Panc1 (cell line): ENCODE measurements around the gene CSE1L. TPM values are rescaled to one million over a fixed set of nuclear protein-coding genes. Genes with fewer than 3 reads are reported as not detected.
A peak's percentile ranks its signal among the peaks of the same experiment; 100 is the strongest.
"Not testable (repeated sequence)": the region's sequence is repeated elsewhere in the genome, so short reads cannot be mapped to it uniquely, and the experiment has no call there.

Experiments used
- ATAC-seq: fragments of 200-7000 bp; cut with Tn5 transposase; 2 replicates; pipeline ENCODE4 v1.9.1; 2020; ENCODE audit warnings: mild to moderate bottlenecking, moderate library complexity
- BruUV-seq: library from RNA; stranded (reverse); fragments of 400-500 nt; replicated peaks from 2 replicates; lab custom pipeline; 2021; lab: Mats Ljungman, UMichigan
- CTCF ChIA-PET: fragments of 300-600 bp; sonication (Branson Sonifier 250); formaldehyde crosslinking; loops from one replicate; lab custom pipeline; 2022; ENCODE audit warnings: antibody characterized with exemption; lab: Charles Lee
- POLR2A ChIA-PET: fragments of 300-600 bp; sonication (Branson Sonifier 250); formaldehyde crosslinking; loops from one replicate; lab custom pipeline; 2022; ENCODE audit warnings: antibody characterized with exemption; lab: Charles Lee
- DNase-seq: peaks from one replicate; pipeline ENCODE4 v3.0.0-alpha.2; 2010; ENCODE audit warnings: low read depth, low spot score
- H3K27ac ChIP-seq: 2 replicates; pipeline ENCODE4 v1.5.1; 2011; ENCODE audit warnings: mild to moderate bottlenecking, low read length, inconsistent platforms
- H3K27me3 ChIP-seq: fragments of 200-500 bp; sonication (Bioruptor generic); 2 replicates; pipeline ENCODE4 v1.6.0; 2014; ENCODE audit warnings: low read length, inconsistent platforms; ENCODE audit not compliant: control insufficient read depth, insufficient read depth
- H3K36me3 ChIP-seq: fragments of 200-500 bp; sonication (Bioruptor generic); 2 replicates; pipeline ENCODE4 v1.5.1; 2014; ENCODE audit warnings: inconsistent platforms, mild to moderate bottlenecking, low read length, moderate library complexity; ENCODE audit not compliant: control insufficient read depth, insufficient read depth
- H3K4me1 ChIP-seq: 2 replicates; pipeline ENCODE4 v1.5.1; 2011; ENCODE audit warnings: inconsistent platforms, mild to moderate bottlenecking, low read length, moderate library complexity; ENCODE audit not compliant: control insufficient read depth, insufficient read depth
- H3K4me3 ChIP-seq, 2 experiments: 2 replicates each; pipeline ENCODE4 v1.5.1; 2011 to 2012; ENCODE audit warnings: low read depth in 2 of 2, low read length in 2 of 2, mild to moderate bottlenecking in 2 of 2, inconsistent platforms in 1 of 2, moderate library complexity in 1 of 2
- H3K9me3 ChIP-seq: fragments of 200-500 bp; sonication (Bioruptor generic); 2 replicates; pipeline ENCODE4 v1.5.1; 2014; ENCODE audit warnings: low read depth, mild to moderate bottlenecking, inconsistent platforms, low read length, moderate library complexity; ENCODE audit not compliant: control insufficient read depth, insufficient read depth
- CTCF ChIP-seq: fragments of 450-650 bp; IDR thresholded peaks from 2 replicates; pipeline ENCODE4 v1.5.1; 2017; ENCODE audit warnings: mild to moderate bottlenecking
- POLR2AphosphoS5 ChIP-seq: IDR thresholded peaks from 2 replicates; pipeline ENCODE4 v1.6.1; 2012; ENCODE audit warnings: mild to moderate bottlenecking, low read depth, low read length, moderate library complexity
- REST ChIP-seq, 2 experiments: IDR thresholded peaks; 2 replicates each; pipeline ENCODE4 v1.6.1; 2011 to 2012; ENCODE audit warnings: low read depth in 2 of 2, control low read depth in 1 of 2, low read length in 1 of 2, mild to moderate bottlenecking in 1 of 2, moderate library complexity in 1 of 2; ENCODE audit not compliant: insufficient read depth in 1 of 2
- SIN3A ChIP-seq: IDR thresholded peaks from 2 replicates; pipeline ENCODE4 v1.6.1; 2012; ENCODE audit warnings: low read depth, mild to moderate bottlenecking, low read length, moderate library complexity, borderline replicate concordance; ENCODE audit not compliant: insufficient read depth
- TCF7L2 ChIP-seq: IDR thresholded peaks from 2 replicates; pipeline ENCODE4 v1.6.1; 2011; ENCODE audit warnings: mild to moderate bottlenecking, low read depth, low read length, inconsistent platforms
- in situ Hi-C: cut with HindIII; loops from 2 replicates; pipeline ENCODE4 v1.10.0; 2016; ENCODE audit warnings: low sequenced_read_pairs, low pct_unique_long_range_greater_than_20kb
- intact Hi-C: fragments of 100-400 bp; cut with micrococcal nuclease; formaldehyde crosslinking; loops from one replicate; pipeline ENCODE4 v1.10.0; 2022; ENCODE audit not compliant: unreplicated experiment
- total RNA-seq: library from RNA; stranded (reverse); gene quantifications from one replicate; pipeline ENCODE4 v1.2.1, GENCODE V29; 2021; ENCODE audit not compliant: unreplicated experiment

Gene CSE1L
- total RNA-seq, 1 experiment from 2014 or later: 133 TPM

GRCh38 chr20:49104365-49104648, 58.2 kb downstream of the CSE1L start:
- H3K27ac ChIP-seq: no peak overlapping the region
- ATAC-seq: no peak
- no peak for DNase-seq
- H3K4me1 ChIP-seq: no peaks in the 10 kb centered on the region
- intact Hi-C loops (no loop called here), in situ Hi-C loops (no loop called here)
- no TSS peak for BruUV-seq
- no peak overlapping the region for H3K4me3 ChIP-seq
- ChIA-PET CTCF (no interaction called here), POLR2A (no interaction called here)
- no peaks in the 10 kb centered on the region for H3K27me3 ChIP-seq
- no peaks in the 10 kb centered on the region for H3K9me3 ChIP-seq
- peaks cover 11% of the 10 kb centered on the region for H3K36me3 ChIP-seq
- TF ChIP-seq SIN3A (no peak), POLR2AphosphoS5 (peak; percentile 1)

GRCh38 chr20:49104979-49105547, 59.0 kb downstream of the CSE1L start:
- H3K4me1 ChIP-seq, H3K9me3 ChIP-seq, H3K4me3 ChIP-seq, intact Hi-C loops, in situ Hi-C loops, POLR2A ChIA-PET, ATAC-seq, DNase-seq, H3K27ac ChIP-seq, BruUV-seq, CTCF ChIA-PET, H3K27me3 ChIP-seq: not testable (repeated sequence)
- H3K36me3 ChIP-seq: peaks cover 11% of the 10 kb centered on the region

GRCh38 chr20:49106328-49106727, 60.2 kb downstream of the CSE1L start:
- BruUV-seq: no TSS peak
- ChIA-PET CTCF (no interaction called here), POLR2A (no interaction called here)
- in situ Hi-C loops: no loop called here
- no peaks in the 10 kb centered on the region for H3K4me1 ChIP-seq
- peaks cover 7% of the 10 kb centered on the region for H3K36me3 ChIP-seq
- no peak overlapping the region for H3K27ac ChIP-seq
- DNase-seq (no peak), ATAC-seq (no peak)
- H3K4me3 ChIP-seq: no peak overlapping the region
- H3K9me3 ChIP-seq: no peaks in the 10 kb centered on the region
- no peak for TF ChIP-seq SIN3A
- TF ChIP-seq CTCF: no peak
- TF ChIP-seq POLR2AphosphoS5: no peak
- no peak for TF ChIP-seq REST (IDR thresholded peaks at IDR 0.05; ENCODE audit: insufficient read depth in 1 of 2, low read depth in 2 of 2, low read length in 1 of 2)
- no peak for TF ChIP-seq TCF7L2
- no peaks in the 10 kb centered on the region for H3K27me3 ChIP-seq
- intact Hi-C loops: no loop called here
